Ovary (tissue), 9 donors: ENCODE results near the gene NDUFV2. TPM values are rescaled to one million over a fixed set of nuclear protein-coding genes. Genes with fewer than 3 reads are reported as not detected.

Source experiments
- DNase-seq, 5 donors: peaks; one replicate each; pipeline ENCODE4 v3.0.0-alpha.2; 2019 to 2020
- H3K27ac ChIP-seq, 2 donors: fragments of 200-600 bp; one replicate each; pipeline versions ENCODE4 v1.5.1 to v1.8.0; 2019 to 2022
- H3K27me3 ChIP-seq: fragments of 200-600 bp; one replicate; pipeline ENCODE4 v1.8.0; 2022
- H3K36me3 ChIP-seq: fragments of 200-600 bp; sonication (generic); one replicate; pipeline ENCODE4 v1.5.1; 2019
- H3K4me1 ChIP-seq: one replicate; pipeline ENCODE4 v1.8.1; 2013; ENCODE audit warnings: mild to moderate bottlenecking, moderate library complexity; ENCODE audit not compliant: insufficient read depth
- H3K4me3 ChIP-seq: fragments of 200-600 bp; sonication (generic); one replicate; pipeline ENCODE4 v1.5.1; 2017
- H3K9me3 ChIP-seq, 2 donors: fragments of 200-600 bp in 1 of 2; sonication (generic) in 1 of 2; one replicate each; pipeline versions ENCODE4 v1.5.1 to v1.8.1; 2013 to 2019; ENCODE audit warnings: mild to moderate bottlenecking in 1 of 2, moderate library complexity in 1 of 2
- EP300 ChIP-seq: sonication (generic); formaldehyde crosslinking; IDR thresholded peaks from one replicate; pipeline ENCODE4 v1.6.1; 2017; ENCODE audit warnings: antibody characterized with exemption
- POLR2A ChIP-seq: fragments of 450-650 bp; IDR thresholded peaks from one replicate; pipeline ENCODE4 v1.6.1; 2017; ENCODE audit warnings: antibody characterized with exemption, mild to moderate bottlenecking, moderate library complexity
- WGBS, 3 donors: extraction: QIAGEN DNeasy Blood & Tissue Kit in 1 of 3; methylation state at CpG; one replicate each; pipeline versions ENCODE4 v1.1.5 to v1.1.7; 2013 to 2017; 5-methylcytosine and 5-hydroxymethylcytosine counted together
- intact Hi-C, 4 donors: fragments of 100-400 bp; cut with DNase I; formaldehyde crosslinking; loops; one replicate each; pipeline versions ENCODE4 v1.11.0 to v1.15.1; 2022 to 2023
- polyA plus RNA-seq, 2 donors: library from polyadenylated mRNA; stranded (reverse); fragments of 200-250 nt in 1 of 2; fragments of 350-450 nt in 1 of 2; fragmentation: Illumina TruSeq in 1 of 2; extraction: RNeasy Lipid Tissue Mini Kit (QIAGEN cat#74804) in 1 of 2; gene quantifications; one replicate each; pipeline ENCODE4 v1.2.3, GENCODE V29; 2013 to 2014
- total RNA-seq, 7 donors: library from RNA; depleted of rRNA in 2 of 7; stranded (reverse); fragments of >200 nt in 2 of 7; fragmentation: NEBNext Ultra II Directional in 3 of 7; extraction: Animal tissue kit (Norgen Biotek cat#: 25700) in 3 of 7; gene quantifications; one replicate each; pipeline versions ENCODE4 v1.1.0 to v1.2.4, GENCODE V29; 2016 to 2023
- TF ChIP-seq, protein P1 (sequence below), 3 donors: fragments of 450-650 bp in 2 of 3; fragments of 200-600 bp in 1 of 3; IDR thresholded peaks; one replicate each; pipeline versions ENCODE4 v1.5.1 to v1.8.0; 2016 to 2022; ENCODE audit warnings: antibody characterized with exemption in 3 of 3, mild to moderate bottlenecking in 1 of 3
- donor health status: DM: no; HTN: no; CAD: no; lungs with moderate emphysema.
- donor health status: DM: no; HTN: no; CAD: no.
- donor health status: Bipolar disorder and iron deficiency.
- donor health status: DM: yes; HTN: yes; CAD: no.
- donor health status: DM: no; HTN: no; CAD: no.
- donor health status: DM: yes; HTN: yes; CAD: no.

NDUFV2 gene
- total and polyA plus RNA-seq, 9 donors = 59.7 to 135 (median 76.6) TPM

DNA sequence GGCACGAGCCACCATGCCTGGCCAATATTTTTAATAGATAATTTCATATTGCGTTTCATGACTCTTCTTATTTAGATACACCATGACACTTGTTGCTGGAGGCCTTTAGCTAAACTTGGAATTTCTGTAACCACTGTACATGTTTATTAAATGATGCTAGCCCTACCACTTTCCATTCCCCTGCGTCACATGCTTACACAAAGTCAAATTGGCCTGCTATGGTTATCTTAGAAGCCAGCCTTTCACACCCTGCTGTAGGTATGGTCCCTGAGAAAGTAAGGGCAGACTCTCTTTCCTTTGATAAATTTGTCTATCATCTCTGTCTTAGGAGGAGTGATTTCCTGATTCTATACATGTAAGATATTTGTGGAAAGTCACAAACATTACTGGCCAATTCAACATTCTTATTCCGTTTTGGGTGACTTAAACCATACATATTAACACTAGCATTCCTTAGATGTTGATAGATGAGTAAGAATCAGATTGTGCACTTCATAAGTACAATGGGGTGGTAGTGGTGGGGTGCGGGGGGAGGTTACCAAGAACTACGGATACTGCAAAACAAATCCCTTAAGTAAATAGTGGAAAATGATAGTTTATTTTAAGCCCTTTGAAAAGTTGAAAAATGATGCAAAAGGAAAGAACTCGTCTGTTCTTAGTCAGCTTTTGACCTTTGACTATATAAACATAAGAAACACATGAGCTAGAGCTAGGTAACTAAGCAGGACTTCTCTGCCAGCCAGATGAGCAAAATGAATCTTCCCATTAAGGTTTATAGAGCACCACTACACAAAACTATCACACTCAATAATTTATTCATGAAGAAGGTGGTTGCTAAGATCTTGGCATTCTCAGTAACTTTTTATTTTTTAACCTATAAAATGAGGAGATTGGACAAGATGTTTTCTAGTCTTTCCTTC is 7.9 kb upstream of the NDUFV2 start:
- Histone ChIP-seq H3K27me3 (no peaks in the 10 kb centered on the region), H3K9me3 (no peaks in the 10 kb centered on the region), H3K27ac (no peak overlapping the region), H3K4me3 (no peak overlapping the region), H3K36me3 (no peaks in the 10 kb centered on the region), H3K4me1 (no peaks in the 10 kb centered on the region)
- no peak for DNase-seq
- TF ChIP-seq, protein P1, sequence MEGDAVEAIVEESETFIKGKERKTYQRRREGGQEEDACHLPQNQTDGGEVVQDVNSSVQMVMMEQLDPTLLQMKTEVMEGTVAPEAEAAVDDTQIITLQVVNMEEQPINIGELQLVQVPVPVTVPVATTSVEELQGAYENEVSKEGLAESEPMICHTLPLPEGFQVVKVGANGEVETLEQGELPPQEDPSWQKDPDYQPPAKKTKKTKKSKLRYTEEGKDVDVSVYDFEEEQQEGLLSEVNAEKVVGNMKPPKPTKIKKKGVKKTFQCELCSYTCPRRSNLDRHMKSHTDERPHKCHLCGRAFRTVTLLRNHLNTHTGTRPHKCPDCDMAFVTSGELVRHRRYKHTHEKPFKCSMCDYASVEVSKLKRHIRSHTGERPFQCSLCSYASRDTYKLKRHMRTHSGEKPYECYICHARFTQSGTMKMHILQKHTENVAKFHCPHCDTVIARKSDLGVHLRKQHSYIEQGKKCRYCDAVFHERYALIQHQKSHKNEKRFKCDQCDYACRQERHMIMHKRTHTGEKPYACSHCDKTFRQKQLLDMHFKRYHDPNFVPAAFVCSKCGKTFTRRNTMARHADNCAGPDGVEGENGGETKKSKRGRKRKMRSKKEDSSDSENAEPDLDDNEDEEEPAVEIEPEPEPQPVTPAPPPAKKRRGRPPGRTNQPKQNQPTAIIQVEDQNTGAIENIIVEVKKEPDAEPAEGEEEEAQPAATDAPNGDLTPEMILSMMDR (IDR thresholded peaks at IDR 0.05) = no peak
- TF ChIP-seq POLR2A (no peak), EP300 (no peak)
- WGBS, 3 donors = 61 to 72% (median 66%) methylated on average over 7 of the region's 7 CpGs
- intact Hi-C loops = no loop called here

DNA sequence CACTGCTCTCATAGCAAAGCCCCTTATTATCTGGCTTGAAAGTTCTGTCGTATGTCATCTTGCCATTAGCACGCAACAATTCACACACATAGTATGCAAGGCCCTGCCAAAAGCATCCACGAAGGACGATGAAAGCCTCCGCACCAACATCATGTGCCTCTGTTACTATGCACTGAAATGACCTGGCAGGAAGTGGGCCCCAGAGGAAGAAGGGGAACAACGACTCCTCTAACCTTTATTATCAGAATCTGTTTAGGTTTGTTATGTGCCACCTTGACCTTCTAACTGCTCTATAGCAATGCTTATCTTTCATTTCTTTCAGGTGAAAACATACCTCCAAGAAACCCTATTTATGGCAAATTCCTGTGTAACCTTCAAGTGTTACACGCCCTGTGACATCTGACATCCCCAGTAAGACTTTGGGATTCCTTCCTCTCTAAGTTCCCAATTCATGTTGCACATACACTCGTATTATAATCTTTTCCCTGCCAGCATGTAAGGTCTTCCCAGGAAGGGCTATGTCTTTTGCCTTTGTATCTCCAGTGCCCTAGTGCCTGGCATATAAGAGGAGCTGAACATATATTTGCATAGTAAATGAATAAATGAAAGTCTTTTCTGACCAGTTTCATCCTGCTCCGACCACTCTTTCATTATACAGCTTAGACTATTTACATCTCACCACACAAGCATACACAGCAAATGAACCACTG is 7.0 kb upstream of the NDUFV2 start:
- intact Hi-C loops = no loop called here
- no peak for DNase-seq
- H3K36me3 ChIP-seq = no peaks in the 10 kb centered on the region
- 57 to 63% (median 63%) methylated on average over 9 of the region's 9 CpGs for WGBS, 3 donors
- no peaks in the 10 kb centered on the region for H3K27me3 ChIP-seq
- H3K4me3 ChIP-seq = no peak overlapping the region
- H3K4me1 ChIP-seq = no peaks in the 10 kb centered on the region
- H3K9me3 ChIP-seq = no peaks in the 10 kb centered on the region
- H3K27ac ChIP-seq = no peak overlapping the region
- no peak for TF ChIP-seq POLR2A
- no peak for TF ChIP-seq EP300
- TF ChIP-seq, protein P1 (IDR thresholded peaks at IDR 0.05) = no peak

GRCh38 chr18:9096007-9096371 is 6.5 kb upstream of the NDUFV2 start:
- Histone ChIP-seq H3K9me3 (no peaks in the 10 kb centered on the region), H3K36me3 (no peaks in the 10 kb centered on the region), H3K27ac (no peak overlapping the region), H3K4me1 (no peaks in the 10 kb centered on the region), H3K27me3 (no peaks in the 10 kb centered on the region), H3K4me3 (no peak overlapping the region)
- TF ChIP-seq EP300 (no peak), POLR2A (no peak)
- TF ChIP-seq, protein P1 (IDR thresholded peaks at IDR 0.05) = no peak
- intact Hi-C loops = no loop called here
- 69 to 75% (median 73%) methylated on average over 3 of the region's 3 CpGs for WGBS, 3 donors
- no peak for DNase-seq

GRCh38 chr18:9096685-9097084 is 5.8 kb upstream of the NDUFV2 start:
- no peaks in the 10 kb centered on the region for H3K9me3 ChIP-seq
- no peaks in the 10 kb centered on the region for H3K36me3 ChIP-seq
- H3K27ac ChIP-seq = no peak overlapping the region
- H3K27me3 ChIP-seq = no peaks in the 10 kb centered on the region
- WGBS, 3 donors = 74 to 82% (median 80%) methylated on average over 2 of the region's 2 CpGs
- H3K4me3 ChIP-seq = no peak overlapping the region
- intact Hi-C loops = no loop called here
- TF ChIP-seq EP300 (no peak), POLR2A (no peak)
- TF ChIP-seq, protein P1 (IDR thresholded peaks at IDR 0.05) = no peak
- no peaks in the 10 kb centered on the region for H3K4me1 ChIP-seq
- no peak for DNase-seq
